Peyer's patch (tissue), 4 donors: ENCODE data around the gene MAML2.

Experiments
- CTCF ChIP-seq, 6 experiments: fragments of 450-650 bp in 4 of 6; fragments of 200-600 bp in 2 of 6; sonication (generic) in 1 of 6; IDR thresholded peaks; one replicate each; pipeline ENCODE4 v1.5.1; 2017 to 2019; ENCODE audit warnings: antibody characterized with exemption in 6 of 6, mild to moderate bottlenecking in 3 of 6, moderate library complexity in 1 of 6
- POLR2A ChIP-seq, 2 donors: fragments of 450-650 bp; IDR thresholded peaks; one replicate each; pipeline ENCODE4 v1.5.1; 2017; ENCODE audit warnings: antibody characterized with exemption in 2 of 2, mild to moderate bottlenecking in 2 of 2, moderate library complexity in 2 of 2

GRCh38 chr11:96139691-96140090 is 203.3 kb downstream of the MAML2 start:
- no peak for TF ChIP-seq POLR2A (IDR thresholded peaks at IDR 0.05)
- TF ChIP-seq CTCF (IDR thresholded peaks at IDR 0.05): no peak
